CD4-positive, alpha-beta T cell treated with Interleukin-12 subunit alpha and Interleukin-12 subunit beta, for 1 hour (primary cell): ENCODE measurements around the gene FOXP1.
A peak's percentile ranks its signal among the peaks of the same experiment; 100 is the strongest.
"Not testable (repeated sequence)": the region's sequence is repeated elsewhere in the genome, so short reads cannot be mapped to it uniquely, and the experiment has no call there.

ENCODE experiments used
- DNase-seq: peaks from one replicate; pipeline ENCODE4 v3.0.0-alpha.2; 2020

Gene FOXP1

DNA sequence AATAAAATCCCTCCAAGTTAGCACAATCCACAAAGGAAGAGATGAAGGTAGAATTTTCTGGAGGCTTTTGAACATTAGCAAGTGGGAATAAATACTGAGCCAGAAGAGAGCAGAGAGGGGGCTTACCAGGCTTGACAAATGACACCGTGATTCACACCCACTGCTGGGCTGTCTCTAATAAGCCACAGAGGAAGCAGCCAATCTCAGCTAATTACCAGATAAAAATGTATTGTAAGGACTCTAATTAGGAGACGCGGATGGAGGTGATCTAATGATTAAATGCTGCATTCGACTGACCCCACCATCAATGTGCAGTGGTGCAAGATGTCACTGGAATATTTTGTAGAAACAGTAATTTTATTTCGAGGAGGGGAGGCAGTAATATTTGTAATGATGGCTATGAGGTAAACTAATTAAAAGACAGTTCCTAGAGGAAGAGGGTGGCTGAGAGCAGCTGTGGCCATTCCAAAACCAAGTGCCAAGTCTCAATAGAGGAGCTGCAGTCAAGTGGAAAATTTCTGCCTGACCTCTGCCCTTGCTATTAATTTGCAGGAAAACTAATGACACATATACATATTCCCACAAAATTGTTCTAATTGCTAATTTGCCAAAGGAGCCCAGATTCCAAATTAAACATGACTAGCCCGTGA lies 602.2 kb downstream of the FOXP1 start:
- no peak for DNase-seq

DNA sequence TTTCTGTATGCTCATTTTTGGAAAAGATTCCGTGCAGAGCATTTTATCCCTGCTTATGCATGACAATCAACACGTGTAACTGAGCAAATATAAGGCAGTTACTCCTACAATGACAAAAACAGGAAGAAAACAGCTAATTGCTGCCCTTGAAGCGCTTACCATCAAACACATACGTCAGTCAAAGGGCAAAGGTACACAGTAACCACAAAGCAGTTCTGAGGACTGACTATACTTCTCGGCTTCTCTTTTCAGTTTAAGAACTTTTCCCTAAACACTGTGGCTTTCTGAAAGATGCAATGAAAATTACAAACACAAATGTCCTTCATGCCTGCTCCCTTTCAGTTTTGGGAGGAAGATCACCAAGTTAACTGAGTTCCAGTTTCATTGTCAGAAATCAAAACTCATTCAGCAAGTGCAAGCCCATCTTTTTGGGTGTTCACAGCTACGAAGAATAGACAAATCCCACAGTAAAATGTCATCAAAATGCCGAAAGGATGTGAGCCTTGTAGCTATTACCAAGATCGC lies 602.8 kb downstream of the FOXP1 start:
- peak; percentile 24 for DNase-seq

DNA sequence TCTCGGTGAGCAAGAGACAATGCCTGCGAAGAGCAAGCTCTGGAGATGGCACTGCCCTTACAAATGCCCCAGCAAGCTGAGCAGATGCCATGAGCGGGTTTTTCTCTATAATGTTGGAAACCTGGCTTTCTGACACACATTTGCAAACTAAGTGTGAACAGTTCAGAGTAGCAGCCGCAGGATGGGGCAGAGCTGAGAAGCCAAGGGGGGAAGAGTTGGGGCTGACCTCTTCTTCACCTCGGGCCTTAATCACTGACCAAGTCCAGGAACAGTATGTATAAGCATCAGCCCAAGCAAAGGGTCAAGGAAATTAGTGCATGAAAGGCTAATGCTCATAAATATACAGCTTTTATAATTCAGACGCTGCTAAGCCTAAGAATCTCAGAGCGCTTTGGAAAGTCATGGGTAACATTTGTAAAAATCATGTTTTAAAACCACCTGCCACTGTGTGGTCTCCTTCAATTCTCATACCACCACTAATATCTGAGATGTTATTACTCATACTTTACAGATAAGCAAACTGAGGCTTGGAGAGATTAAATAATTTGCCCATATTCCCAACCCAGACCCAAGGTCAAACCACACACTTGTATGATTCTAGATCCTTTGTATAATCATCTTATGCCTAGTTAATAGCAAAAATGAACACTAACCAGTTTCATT lies 603.4 kb downstream of the FOXP1 start:
- DNase-seq: no peak

DNA sequence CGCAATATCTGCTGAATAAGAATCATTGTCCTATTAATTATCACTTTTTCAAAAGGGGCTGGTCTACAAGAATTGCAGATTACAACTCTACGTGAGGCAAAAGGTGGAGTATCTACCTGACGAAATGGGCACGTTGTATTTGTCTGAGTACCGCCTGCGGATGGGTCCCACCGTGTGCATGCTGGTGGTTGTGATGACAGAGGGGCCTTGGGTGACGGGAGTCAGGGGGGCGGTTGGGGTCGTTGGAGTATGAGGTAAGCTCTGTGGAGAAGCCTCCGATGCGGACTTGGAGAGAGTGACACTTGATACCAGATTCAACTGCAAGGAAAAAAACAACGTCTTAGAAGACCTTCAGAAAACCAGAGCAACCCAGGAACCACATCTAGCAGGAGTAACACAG lies 605.8 kb downstream of the FOXP1 start:
- DNase-seq: no peak

DNA sequence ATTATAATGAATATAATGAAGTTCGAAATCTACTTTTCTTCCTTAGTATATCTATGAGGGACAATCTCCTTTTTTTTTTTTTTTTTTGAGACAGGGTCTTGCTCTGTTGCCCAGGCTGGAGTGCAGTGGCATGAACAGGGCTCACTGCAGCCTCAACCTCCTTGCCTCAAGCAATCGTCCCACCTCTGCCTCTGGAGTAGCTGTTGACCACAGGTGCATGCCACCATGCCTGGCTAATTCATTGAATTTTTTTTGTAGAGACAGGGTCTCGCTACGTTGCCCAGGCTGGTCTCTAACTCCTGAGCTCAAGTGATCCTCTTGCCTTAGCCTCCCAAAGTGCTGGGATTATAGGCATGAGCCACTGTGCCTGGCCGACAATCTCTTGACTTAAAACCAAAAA lies 607.5 kb downstream of the FOXP1 start:
- DNase-seq: not testable (repeated sequence)

DNA sequence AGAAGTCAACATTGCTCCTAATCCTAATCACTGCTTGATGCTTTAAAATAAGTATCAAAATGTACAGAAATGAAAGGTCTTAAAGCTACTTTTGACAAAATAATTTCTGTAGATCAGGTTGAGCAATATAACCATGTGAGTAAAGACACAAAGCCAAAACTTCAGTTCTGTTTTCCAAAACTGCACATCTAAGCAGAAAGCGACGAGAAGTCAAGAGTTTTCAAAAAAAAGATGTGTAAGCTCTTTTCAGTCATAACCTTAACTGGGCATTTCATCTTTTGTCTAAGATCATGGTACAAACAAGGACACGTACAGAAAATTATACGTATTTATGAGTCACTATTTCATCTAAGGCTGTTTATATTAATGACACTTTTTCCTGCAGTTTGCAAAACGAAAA lies 608.8 kb downstream of the FOXP1 start:
- no peak for DNase-seq

DNA sequence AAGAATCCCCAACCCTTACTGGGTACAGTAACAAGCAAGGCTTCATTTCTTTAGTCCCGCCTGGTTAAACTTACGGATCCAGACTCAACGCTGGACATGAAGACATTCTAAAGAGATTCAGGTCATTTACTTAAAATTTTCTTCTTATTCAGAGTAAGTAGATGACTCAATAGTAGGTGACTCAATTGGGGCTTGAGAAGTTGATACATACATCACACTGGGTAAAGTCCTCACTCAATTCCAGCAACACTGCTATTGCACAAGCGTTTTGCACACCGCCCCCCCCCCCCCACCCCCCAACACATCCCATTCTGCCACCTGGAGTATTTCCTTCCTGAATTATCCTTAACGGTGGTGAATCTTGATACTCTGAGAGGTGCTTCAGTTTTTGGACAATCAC lies 610.0 kb downstream of the FOXP1 start:
- DNase-seq: no peak

DNA sequence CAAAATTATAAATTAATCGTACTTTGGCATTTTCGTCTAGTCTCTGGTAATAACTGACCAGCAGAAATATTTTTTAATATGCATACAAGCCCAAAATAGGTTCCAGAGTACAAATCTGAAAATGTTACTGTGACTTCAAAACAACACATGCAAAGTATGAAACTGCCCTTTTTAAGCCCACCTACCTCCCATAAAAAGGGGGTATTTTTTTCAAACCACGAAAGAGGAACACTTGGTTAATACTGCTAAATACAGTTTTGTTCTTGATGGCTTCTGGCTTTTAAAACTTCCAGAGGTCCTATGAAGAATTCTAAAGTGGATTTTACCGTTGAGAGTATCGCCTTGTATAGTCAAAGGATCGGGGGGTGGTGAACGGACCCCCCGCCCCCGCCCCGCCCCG lies 610.7 kb downstream of the FOXP1 start:
- DNase-seq: no peak

DNA sequence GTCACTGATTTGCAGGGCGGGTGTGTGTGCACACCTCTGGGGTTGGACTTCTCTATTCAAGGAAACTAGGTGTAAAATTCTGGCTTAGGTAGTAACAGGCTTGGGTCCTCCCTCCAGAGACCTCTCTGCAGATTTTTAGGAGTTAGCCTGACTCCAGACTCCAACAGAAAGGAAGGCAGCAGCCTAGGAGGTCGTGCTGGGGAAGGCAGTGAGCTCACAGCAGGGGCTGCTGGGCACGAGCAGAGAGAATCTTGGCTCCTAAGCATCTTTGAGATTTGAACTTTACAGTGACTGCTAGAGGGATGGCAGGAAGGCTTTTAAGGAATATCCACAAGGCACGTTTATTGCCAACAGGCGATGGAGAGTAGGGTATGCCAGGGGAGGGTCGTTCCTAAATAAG lies 612.6 kb downstream of the FOXP1 start:
- no peak for DNase-seq

DNA sequence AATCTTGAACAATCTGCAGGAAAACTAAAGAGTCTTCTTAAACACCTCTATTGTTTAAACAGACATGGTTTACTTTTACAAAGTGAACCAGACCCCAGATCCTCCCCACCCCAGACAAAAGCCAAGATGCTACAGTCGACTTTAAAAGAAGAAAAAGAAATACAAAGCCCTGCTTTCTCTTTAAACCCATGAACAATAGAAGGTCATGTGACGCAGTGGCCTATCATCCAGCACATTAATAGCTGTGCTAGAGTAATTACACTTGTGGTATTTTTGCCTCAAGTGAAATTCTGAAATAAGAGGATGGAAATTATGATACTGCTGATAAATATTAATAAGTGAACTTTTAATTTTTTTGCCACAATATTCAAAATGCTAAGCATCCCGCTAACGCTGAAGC lies 613.4 kb downstream of the FOXP1 start:
- no peak for DNase-seq

DNA sequence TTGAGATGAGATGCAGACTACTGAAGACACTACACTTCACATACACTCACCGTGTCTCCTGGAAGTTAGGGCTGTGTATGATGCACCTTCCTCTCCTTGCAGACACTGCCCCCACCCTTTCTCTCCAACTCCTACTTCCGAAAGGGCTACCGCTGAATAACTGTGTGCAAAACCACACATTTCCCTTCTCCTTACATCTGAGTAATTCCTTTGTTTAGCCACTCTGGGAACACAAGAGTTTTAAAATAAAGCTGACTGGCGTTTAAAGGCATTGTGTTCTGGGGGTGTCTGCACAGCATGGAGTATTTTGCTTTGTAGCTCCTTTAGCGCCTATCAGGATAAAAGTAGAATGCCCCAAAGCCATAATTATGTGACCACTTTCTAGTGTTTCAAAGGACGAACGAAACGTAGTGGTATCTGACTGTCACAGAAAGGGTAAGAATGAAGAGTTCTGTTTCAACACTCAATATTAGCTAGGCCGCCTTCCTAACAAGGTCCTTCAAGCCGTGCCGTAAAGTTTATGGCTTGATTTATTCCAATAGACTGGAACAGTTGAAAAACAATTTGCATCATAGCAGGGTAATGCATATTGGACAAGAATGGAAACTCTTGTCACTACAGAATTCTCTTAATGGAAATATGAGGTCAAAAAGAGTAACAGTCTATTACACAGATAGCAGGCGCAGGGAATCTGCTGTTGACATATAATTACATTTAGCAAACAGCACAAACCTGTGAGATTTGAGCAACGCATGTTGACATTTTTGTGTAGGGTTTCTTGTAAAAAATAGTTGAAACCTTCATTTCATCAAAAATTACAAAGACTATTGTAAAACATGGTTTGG lies 619.9 kb downstream of the FOXP1 start:
- DNase-seq: no peak

DNA sequence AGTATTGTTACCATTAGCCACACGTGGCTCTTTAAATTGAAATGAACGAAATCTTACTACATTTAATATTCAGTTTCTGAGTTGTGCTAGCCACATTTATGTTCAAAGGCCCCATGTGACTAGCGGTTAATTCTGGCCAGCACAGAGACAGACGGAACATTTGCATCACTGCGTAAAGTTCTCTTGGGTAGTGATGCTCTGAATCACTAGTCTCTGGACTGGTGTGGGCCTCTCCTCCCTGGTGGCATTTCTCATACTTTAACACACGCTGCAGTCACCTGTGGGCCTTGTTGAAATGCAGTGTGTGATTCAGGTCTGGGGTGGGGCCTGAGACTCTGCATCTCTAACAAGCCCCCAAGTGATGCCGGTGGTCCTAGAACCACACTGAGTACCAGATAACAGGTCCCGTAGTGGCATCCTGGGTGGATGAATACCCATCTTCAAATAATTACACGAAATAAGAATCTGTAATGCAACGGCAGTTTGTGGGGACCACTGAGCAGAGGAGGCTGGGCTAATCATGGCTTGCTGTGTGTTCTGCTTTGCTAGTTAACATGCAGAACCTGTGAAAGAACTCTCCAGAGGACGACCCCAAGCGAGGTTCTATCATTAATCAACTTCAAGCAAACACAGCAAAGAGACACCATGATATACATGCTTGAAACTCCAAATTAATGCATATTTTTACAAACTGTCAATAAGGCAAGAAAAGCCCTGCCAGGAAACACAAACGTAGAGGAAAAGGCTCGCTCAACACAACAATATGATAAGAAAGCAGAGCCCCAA lies 623.8 kb downstream of the FOXP1 start:
- no peak for DNase-seq

DNA sequence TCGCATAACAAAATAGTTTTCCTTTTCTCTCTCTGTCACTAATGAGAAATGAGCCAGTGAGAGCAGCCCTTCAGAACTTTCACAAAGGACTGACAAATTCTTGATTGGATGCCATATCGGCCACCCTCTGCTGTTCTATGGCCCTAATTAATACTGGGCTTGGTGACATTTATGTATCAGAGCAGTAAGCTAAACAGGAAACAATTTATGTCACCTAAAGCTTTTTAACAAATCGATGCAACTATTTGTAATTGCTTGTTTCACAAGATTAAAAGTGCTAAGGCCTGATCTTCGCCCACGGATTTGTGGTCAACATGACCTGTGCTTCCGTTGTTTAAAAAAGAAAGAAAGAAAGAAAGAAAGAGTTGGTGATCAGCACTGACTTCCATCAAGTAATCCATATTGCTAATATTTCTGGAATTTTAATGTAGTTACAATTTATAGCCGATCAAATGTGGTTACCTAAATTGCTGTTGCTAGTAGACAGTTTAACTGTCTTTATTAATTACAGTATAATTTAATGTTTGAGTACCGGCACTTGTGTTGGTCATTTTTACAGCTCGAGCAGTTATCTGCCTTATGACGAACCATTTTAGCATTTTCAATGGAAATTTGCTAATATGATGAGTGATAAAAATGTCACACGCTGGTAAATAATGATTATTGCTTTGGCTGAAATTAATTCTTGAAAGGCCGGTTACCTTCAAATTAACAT lies 631.3 kb downstream of the FOXP1 start:
- no peak for DNase-seq

DNA sequence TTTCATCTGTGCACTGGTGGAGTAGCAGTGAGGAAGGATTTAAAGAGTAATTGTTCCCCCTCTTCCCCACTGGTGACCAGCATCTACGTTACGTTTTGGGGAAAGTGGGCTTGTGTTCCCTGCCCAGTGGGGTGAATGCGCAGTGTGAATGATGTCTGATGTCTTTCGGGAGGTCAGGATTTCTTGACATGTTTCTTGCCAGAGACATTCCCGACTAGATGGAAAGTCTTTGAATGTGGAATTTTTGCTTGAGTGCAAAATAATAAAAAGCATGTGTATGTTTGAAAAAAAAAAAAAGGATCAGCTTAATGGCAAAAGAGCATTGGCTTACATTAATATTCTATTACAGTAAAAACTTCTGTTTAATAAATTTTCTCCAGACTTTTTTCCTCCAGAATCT lies 632.2 kb downstream of the FOXP1 start:
- DNase-seq: no peak

DNA sequence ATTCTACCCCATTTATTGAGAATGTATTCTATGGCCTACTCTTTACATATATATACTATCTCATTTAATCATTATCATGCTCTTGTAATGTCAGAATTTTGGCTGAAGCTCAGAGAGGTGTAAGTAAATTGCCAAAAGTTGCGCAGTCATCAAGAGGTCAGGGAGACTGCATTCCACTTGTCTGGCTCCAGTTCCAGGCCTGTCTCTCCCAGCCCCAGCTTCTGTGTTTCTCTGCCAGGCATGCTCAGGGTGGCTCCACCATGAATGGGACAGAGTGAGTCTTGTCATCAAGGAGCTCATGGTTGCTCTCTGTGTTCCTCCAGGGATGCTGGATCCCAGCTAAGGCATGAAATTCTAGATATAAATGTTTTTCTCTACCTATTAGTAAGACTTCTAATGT lies 635.9 kb downstream of the FOXP1 start:
- no peak for DNase-seq

DNA sequence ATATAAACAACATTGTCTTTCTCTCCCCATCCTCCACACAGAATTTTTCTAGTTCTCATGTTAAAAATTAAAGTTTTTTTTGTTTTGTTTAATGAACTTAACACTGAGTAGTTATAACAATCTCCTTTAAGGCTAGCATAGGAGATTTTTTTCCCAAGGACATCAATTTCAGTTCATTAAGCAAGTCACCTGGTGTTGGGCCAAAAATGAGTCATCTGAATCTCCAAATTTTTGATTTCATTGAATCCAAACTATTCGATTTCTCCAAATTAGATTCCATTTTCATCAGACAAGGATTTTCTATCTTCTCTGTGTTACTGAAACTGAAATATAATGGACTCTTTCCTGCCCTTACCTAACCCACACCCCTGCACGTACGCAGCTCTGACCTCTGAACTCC lies 639.6 kb downstream of the FOXP1 start:
- no peak for DNase-seq

DNA sequence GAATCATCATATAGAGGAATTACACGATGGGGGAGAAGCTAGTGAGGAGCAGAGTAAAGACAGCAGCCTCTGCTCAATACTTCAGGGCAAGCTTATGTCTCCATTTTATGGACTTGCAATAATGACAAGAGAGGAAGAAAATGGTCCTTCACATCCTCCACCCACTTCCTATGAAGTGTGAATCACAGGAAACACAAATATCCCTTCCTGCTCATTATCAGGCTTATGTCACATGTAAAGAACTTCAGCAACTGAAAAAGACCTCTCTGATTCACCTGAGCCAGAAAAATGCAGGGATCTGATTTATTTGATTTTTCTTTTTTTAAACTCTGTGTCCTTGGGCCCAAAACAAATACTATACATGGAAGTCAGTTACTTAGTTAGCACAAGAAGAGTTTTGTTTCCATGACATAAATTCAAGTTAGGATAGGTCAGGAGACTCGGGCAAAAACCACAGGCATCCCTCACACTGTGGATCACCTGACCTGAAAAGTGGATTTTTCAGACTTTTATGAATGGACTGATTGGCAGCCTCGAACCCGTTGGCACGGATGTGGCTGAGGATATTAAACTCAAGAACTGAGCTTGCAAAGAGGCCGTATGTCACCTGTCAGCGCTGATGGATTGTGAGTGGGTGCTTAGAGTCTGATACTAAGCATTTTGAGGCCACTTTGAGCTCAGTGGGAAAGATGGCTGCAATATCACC lies 650.3 kb downstream of the FOXP1 start:
- no peak for DNase-seq

DNA sequence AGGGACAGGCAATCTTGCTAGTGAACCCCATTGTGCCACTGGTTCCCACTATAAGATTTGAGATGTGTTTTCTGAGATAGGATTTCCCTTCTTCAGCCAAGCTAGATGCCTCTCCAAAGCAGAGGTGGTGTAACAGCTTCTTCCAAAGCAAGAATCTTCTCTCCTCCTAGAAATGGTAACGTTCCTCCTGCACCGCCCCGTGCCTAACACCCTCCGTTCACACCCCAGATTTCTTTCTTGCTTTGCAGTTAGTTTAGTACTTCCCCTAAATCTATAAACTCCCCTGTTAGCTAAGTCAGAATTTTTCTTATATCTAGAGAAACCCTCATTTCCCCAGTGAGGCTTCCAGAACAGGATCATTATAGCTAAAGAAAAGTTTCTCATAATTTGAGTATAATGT lies 653.5 kb downstream of the FOXP1 start:
- no peak for DNase-seq

DNA sequence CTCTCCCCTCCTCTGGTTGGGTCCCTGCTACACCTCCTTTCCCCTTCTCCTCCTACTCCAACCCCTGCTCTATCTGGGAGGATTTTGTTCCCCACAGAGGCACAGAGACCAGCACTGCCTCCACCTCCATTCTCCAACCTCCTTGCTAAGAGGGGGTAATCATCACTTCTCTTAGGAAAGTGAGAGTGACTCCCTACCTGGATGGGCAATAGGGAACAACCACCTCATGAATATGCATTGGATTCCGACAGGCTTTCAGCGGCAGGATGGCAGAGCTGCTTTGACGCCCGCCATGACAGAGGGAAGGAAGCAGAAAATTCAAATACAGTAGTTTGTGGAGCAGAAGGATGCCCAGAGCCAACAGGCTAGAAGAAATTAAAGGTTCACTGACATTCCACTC lies 656.3 kb downstream of the FOXP1 start:
- DNase-seq: no peak

DNA sequence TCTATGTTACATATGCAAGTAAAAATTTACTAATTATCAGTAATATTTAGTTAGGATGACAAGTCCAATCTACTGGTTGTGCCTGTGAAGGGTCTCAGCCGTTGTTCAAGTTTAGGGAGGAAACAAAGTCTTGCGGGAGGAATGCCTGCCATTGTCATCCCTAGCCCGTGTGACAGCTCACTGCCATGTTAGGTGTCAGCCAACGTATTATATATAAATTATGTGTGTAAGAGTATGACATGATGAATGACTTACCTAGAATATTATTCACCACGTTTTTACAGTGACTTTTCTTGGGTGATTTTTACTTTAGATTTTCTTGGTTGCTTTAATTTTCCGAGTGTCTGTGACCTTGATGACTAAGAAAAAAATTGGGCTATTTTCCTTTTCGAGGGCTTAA lies 656.7 kb downstream of the FOXP1 start:
- DNase-seq: no peak

DNA sequence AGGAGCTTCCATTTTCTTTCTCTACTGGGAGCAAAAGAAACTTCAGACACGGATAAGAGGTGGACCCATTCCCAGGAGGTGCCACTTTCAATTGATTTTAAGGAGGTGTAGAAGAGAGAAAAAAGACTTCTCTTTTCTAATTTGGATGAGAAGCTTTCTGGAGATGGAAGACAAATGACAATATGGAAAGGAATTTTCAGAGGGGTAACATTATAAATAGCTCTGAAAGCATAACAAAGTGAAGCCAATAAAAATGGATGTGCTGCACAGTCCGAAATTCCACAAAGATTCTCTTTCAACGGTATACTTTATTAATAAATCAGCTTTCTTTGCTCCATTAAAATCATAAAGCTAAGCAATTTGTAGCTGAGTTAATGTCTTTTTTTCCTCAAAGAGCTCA lies 663.9 kb downstream of the FOXP1 start:
- DNase-seq: no peak

DNA sequence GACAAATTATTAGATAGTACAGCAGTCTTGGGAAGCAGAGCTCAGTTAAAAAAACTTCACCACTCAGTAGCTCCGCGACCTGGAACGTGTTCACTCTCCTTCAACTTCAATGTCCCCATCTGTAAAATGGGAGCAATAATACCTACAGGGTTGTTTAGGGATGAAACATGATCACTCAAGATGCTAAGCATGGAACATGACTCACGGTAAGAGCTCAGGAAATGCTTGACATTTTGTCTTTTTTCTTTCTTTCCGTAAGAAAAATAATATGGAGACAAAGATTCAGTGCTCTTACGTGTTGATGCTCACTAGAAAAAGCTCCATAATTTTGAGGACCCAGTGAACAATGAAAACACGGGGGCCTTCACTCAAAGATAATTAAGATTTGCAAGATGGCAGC lies 664.4 kb downstream of the FOXP1 start:
- DNase-seq: no peak
